ENCODE measurements around the gene CWH43. TPM values are rescaled to one million over a fixed set of nuclear protein-coding genes. Genes with fewer than 3 reads are reported as not detected.

Gene CWH43
- total RNA-seq = 1 to 10 TPM in 1 of 7 donors, under 1 TPM in 4, not detected in 2; 0.33 to 3.2 (median 0.48) TPM
- not detected for polyA plus RNA-seq
- long read RNA-seq, donor 1 = 0 reads
- long read RNA-seq, donor 2 = 0 reads
- long read RNA-seq, donor 3 = 0 reads

- Histone ChIP-seq H3K27ac (no peak within 1 kb of the TSS), H3K27me3 (no peaks in the 10 kb centered on the region), H3K4me3 (peak within 1 kb of the TSS; percentile 0), H3K36me3 (no peaks in the 10 kb centered on the region), H3K9me3 (no peaks in the 10 kb centered on the region), H3K4me1 (ENCODE audit: insufficient read depth) (no peaks in the 10 kb centered on the region)
- intact Hi-C loops (cut with DNase I) = no loop called here
- WGBS, 3 donors = 2 to 4% (median 3%) methylated on average over 41 to 63 of the region's 63 CpGs
- no peak for DNase-seq
- TF ChIP-seq EP300 (IDR thresholded peaks at IDR 0.05) (no peak), CTCF (IDR thresholded peaks at IDR 0.05) (no peak), POLR2A (IDR thresholded peaks at IDR 0.05) (no peak)
Measured at GRCh38 chr4:48985976-48986653, at the start of gene CWH43. TSS of gene CWH43 (plus strand) at chr4:48986275. CDS start at chr4:48986430, 155 bp downstream.

GRCh38 chr4:48937033-48937432, 49.0 kb upstream of the CWH43 start:
- Histone ChIP-seq H3K9me3 (no peaks in the 10 kb centered on the region), H3K4me1 (ENCODE audit: insufficient read depth) (no peaks in the 10 kb centered on the region), H3K36me3 (no peaks in the 10 kb centered on the region), H3K4me3 (no peak overlapping the region), H3K27ac (no peak overlapping the region), H3K27me3 (no peaks in the 10 kb centered on the region)
- TF ChIP-seq EP300 (IDR thresholded peaks at IDR 0.05) (no peak), POLR2A (IDR thresholded peaks at IDR 0.05) (no peak), CTCF (IDR thresholded peaks at IDR 0.05) (no peak)
- DNase-seq = no peak
- intact Hi-C loops (cut with DNase I) = no loop called here
- WGBS, 3 donors = 79 to 86% (median 84%) methylated on average over 2 of the region's 2 CpGs

GRCh38 chr4:48938831-48939230, 47.2 kb upstream of the CWH43 start:
- no peak for TF ChIP-seq EP300 (IDR thresholded peaks at IDR 0.05)
- no peak for TF ChIP-seq CTCF (IDR thresholded peaks at IDR 0.05)
- no peak for TF ChIP-seq POLR2A (IDR thresholded peaks at IDR 0.05)
- H3K36me3 ChIP-seq = no peaks in the 10 kb centered on the region
- H3K4me1 ChIP-seq (ENCODE audit: insufficient read depth) = no peaks in the 10 kb centered on the region
- no peaks in the 10 kb centered on the region for H3K27me3 ChIP-seq
- H3K4me3 ChIP-seq = no peak overlapping the region
- no peak for DNase-seq
- no peaks in the 10 kb centered on the region for H3K9me3 ChIP-seq
- H3K27ac ChIP-seq = no peak overlapping the region
- 74 to 76% (median 74%) methylated on average over 3 of the region's 3 CpGs for WGBS, 3 donors
- intact Hi-C loops (cut with DNase I) = no loop called here

GRCh38 chr4:48939785-48940184, 46.3 kb upstream of the CWH43 start:
- H3K4me1 ChIP-seq (ENCODE audit: insufficient read depth) = no peaks in the 10 kb centered on the region
- intact Hi-C loops (cut with DNase I) = no loop called here
- H3K9me3 ChIP-seq = no peaks in the 10 kb centered on the region
- no peaks in the 10 kb centered on the region for H3K27me3 ChIP-seq
- TF ChIP-seq EP300 (IDR thresholded peaks at IDR 0.05) = no peak
- TF ChIP-seq POLR2A (IDR thresholded peaks at IDR 0.05) = no peak
- TF ChIP-seq CTCF (IDR thresholded peaks at IDR 0.05) = no peak
- H3K36me3 ChIP-seq = no peaks in the 10 kb centered on the region
- no peak overlapping the region for H3K27ac ChIP-seq
- no peak for DNase-seq
- no peak overlapping the region for H3K4me3 ChIP-seq

All from ovary (tissue), 10 donors.